ENCODE data around the gene ATP11A. TPM values are rescaled to one million over a fixed set of nuclear protein-coding genes. Genes with fewer than 3 reads are reported as not detected.
"Not testable (repeated sequence)": the region's sequence is repeated elsewhere in the genome, so short reads cannot be mapped to it uniquely, and the experiment has no call there.

ATP11A gene
- total and polyA plus RNA-seq, 10 of the 15 experiments (the other 5 are each of a cell fraction or from before 2014, with no cell fraction given), result 1.4 to 69.6 (median 14.4) TPM

DNA sequence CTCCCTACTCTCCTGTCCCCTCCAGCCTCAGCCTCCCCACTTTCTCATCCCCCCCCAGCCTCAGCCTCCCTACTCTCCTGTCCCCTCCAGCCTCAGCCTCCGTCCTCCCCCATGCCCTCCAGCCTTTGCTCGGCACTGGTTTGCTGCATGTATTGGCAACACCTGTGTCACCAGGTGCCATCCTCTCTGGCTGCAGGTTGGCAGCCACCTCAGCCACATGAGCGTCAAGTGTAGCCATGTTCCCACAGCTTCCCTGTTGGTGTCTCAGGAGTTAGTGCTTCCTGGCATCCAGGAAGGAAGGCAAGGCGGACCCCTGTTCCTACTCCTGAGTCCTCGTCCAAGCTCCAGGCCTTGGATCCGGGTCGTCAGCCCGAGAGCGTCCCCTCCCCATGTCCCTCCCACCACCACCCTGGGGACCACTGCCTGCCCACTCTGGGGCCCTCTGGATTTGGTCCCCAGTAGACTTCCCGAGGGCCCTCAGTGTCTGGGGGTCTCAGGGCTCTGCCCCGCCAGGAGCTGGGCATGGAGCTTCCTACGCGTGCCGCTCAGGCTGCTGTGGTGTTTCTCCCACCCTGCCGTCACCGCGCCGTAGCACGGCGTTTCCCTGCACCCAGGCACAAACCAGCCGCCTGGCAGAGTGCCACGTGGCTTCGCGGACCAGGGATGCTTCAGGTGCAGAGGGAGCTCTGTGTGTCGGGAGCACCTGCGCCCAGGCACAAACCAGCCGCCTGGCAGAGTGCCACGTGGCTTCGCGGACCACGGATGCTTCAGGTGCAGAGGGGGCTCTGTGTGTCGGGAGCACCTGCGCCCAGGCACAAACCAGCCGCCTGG is 150.8 kb downstream of the ATP11A start:
- in situ Hi-C loops (cut with MboI), result no loop called here
- SMC1A ChIA-PET (ENCODE audit: uncharacterized antibody, unreplicated experiment), result no interaction called here
- Histone ChIP-seq H3K4me3 (no peak overlapping the region), H3K27me3 (replicated peaks in 1 of 2; ENCODE audit: control insufficient read depth in 2 of 2, insufficient read depth in 2 of 2, low read length in 1 of 2) (no peaks in the 10 kb centered on the region), H3K79me2 (ENCODE audit: control insufficient read depth, insufficient read depth, low read length) (no peaks in the 10 kb centered on the region), H3K9ac (ENCODE audit: control insufficient read depth, insufficient read depth, low read length) (no peak overlapping the region), H3K4me2 (ENCODE audit: control insufficient read depth, insufficient read depth) (no peak overlapping the region), H3K9me3 (replicated peaks; ENCODE audit: control insufficient read depth, insufficient read depth, low read length) (no peaks in the 10 kb centered on the region), H3K4me1 (ENCODE audit: control insufficient read depth, insufficient read depth, low read length) (no peaks in the 10 kb centered on the region), H4K20me1 (ENCODE audit: control insufficient read depth, insufficient read depth) (no peaks in the 10 kb centered on the region), H3K27ac (ENCODE audit: control insufficient read depth, insufficient read depth) (no peak overlapping the region), H2AFZ (ENCODE audit: control insufficient read depth, low read depth, low read length) (no peak overlapping the region), H3K36me3 (ENCODE audit: control insufficient read depth in 2 of 2, insufficient read depth in 2 of 2, low read length in 1 of 2) (peaks cover 4 to 12% of the 10 kb centered on the region in 2 experiments; a peak in 3 of 4 replicates)
- no peak for FAIRE-seq
- intact Hi-C loops (cut with micrococcal nuclease; ENCODE audit: unreplicated experiment), result no loop called here
- POLR2A ChIA-PET, result no interaction called here
- CTCF ChIA-PET, result no interaction called here
- 98% methylated on average over 34 of the region's 34 CpGs for WGBS (ENCODE audit: insufficient coverage, insufficient replicate concordance, low lambda C conversion rate, missing lambda C conversion rate)
- ATAC-seq, result no peak
- RAD21 ChIA-PET (ENCODE audit: unreplicated experiment), result no interaction called here
- DNase-seq (ENCODE audit: low read depth, low spot score), result no peak
- no TSS peak for BruUV-seq (replicated peaks)
- TF ChIP-seq BACH1 (IDR thresholded peaks at IDR 0.05; ENCODE audit: borderline replicate concordance) (no peak), RBBP5 (conservative IDR thresholded peaks at IDR 0.05) (no peak), TARDBP (IDR thresholded peaks at IDR 0.05; ENCODE audit: borderline replicate concordance) (no peak), POU2F2 (IDR thresholded peaks at IDR 0.05; ENCODE audit: borderline replicate concordance, low read depth, low read length) (no peak), SIX5 (IDR thresholded peaks at IDR 0.05; ENCODE audit: low read depth, low read length, severe bottlenecking) (no peak), ZNF217 (IDR thresholded peaks at IDR 0.05) (no peak), DPF2 (IDR thresholded peaks at IDR 0.05) (no peak), NFYA (IDR thresholded peaks at IDR 0.05; ENCODE audit: borderline replicate concordance, low read depth, low read length) (no peak), JUNB (IDR thresholded peaks at IDR 0.05) (no peak), BHLHE40 (IDR thresholded peaks at IDR 0.05; ENCODE audit: borderline replicate concordance in 1 of 2, low read depth in 2 of 2, low read length in 1 of 2) (no peak), POLR2AphosphoS2 (IDR thresholded peaks at IDR 0.05; ENCODE audit: low read depth, low read length) (no peak), IKZF1 (conservative IDR thresholded peaks at IDR 0.05) (no peak), RFX5 (IDR thresholded peaks at IDR 0.05; ENCODE audit: low read depth, low read length) (no peak)

- FAIRE-seq; H2AFZ ChIP-seq (ENCODE audit: control insufficient read depth, low read depth, low read length); H3K9me3 ChIP-seq (replicated peaks; ENCODE audit: control insufficient read depth, insufficient read depth, low read length); H3K4me3 ChIP-seq; CTCF ChIA-PET; H3K9ac ChIP-seq (ENCODE audit: control insufficient read depth, insufficient read depth, low read length); BruUV-seq (replicated peaks); H3K4me2 ChIP-seq (ENCODE audit: control insufficient read depth, insufficient read depth); RAD21 ChIA-PET (ENCODE audit: unreplicated experiment); H3K36me3 ChIP-seq (ENCODE audit: control insufficient read depth in 2 of 2, insufficient read depth in 2 of 2, low read length in 1 of 2); DNase-seq (ENCODE audit: low read depth, low spot score); H3K4me1 ChIP-seq (ENCODE audit: control insufficient read depth, insufficient read depth, low read length); H4K20me1 ChIP-seq (ENCODE audit: control insufficient read depth, insufficient read depth); SMC1A ChIA-PET (ENCODE audit: uncharacterized antibody, unreplicated experiment); H3K27ac ChIP-seq (ENCODE audit: control insufficient read depth, insufficient read depth); in situ Hi-C loops (cut with MboI); H3K27me3 ChIP-seq (replicated peaks in 1 of 2; ENCODE audit: control insufficient read depth in 2 of 2, insufficient read depth in 2 of 2, low read length in 1 of 2); intact Hi-C loops (cut with micrococcal nuclease; ENCODE audit: unreplicated experiment); H3K79me2 ChIP-seq (ENCODE audit: control insufficient read depth, insufficient read depth, low read length); ATAC-seq; POLR2A ChIA-PET: not testable (repeated sequence)
- WGBS (ENCODE audit: insufficient coverage, insufficient replicate concordance, low lambda C conversion rate, missing lambda C conversion rate), result 91% methylated on average over 27 of the region's 31 CpGs
Observed at GRCh38 chr13:112841303-112842015, 151.6 kb downstream of the ATP11A start.

Measured in GM12878 (cell line).